Smooth muscle cell (in vitro differentiated cells): ENCODE results near the gene PTPRD. TPM values are rescaled to one million over a fixed set of nuclear protein-coding genes. Genes with fewer than 3 reads are reported as not detected.
"Not testable (repeated sequence)": the region's sequence is repeated elsewhere in the genome, so short reads cannot be mapped to it uniquely, and the experiment has no call there.

Experiments used
- DNase-seq: peaks from one replicate; lab custom pipeline; 2025; ENCODE audit not compliant: unreplicated experiment; lab: John Stamatoyannopoulos, UW
- H2AFZ ChIP-seq: fragments of 200-600 bp; sonication (generic); 2 replicates; pipeline ENCODE4 v1.6.0; 2016; ENCODE audit warnings: antibody characterized with exemption, low read depth, mild to moderate bottlenecking
- H3F3A ChIP-seq: fragments of 200-600 bp; sonication (generic); 2 replicates; pipeline ENCODE4 v1.6.0; 2017; ENCODE audit warnings: antibody characterized with exemption, low read depth
- H3K27ac ChIP-seq: fragments of 200-600 bp; sonication (generic); 2 replicates; pipeline ENCODE4 v1.5.1; 2016; ENCODE audit warnings: low read depth, mild to moderate bottlenecking
- H3K27me3 ChIP-seq: fragments of 200-600 bp; sonication (generic); 2 replicates; pipeline ENCODE4 v1.6.1; 2016; ENCODE audit warnings: low read depth, mild to moderate bottlenecking
- H3K36me3 ChIP-seq: fragments of 200-600 bp; sonication (generic); 2 replicates; pipeline ENCODE4 v1.5.1; 2016; ENCODE audit warnings: low read depth
- H3K4me1 ChIP-seq: fragments of 200-600 bp; sonication (generic); 2 replicates; pipeline ENCODE4 v1.5.1; 2016; ENCODE audit warnings: low read depth
- H3K4me2 ChIP-seq: fragments of 200-600 bp; sonication (generic); 2 replicates; pipeline ENCODE4 v1.6.0; 2016; ENCODE audit warnings: mild to moderate bottlenecking
- H3K4me3 ChIP-seq: fragments of 200-600 bp; sonication (generic); 2 replicates; pipeline ENCODE4 v1.5.1; 2016; ENCODE audit warnings: mild to moderate bottlenecking
- H3K79me2 ChIP-seq: fragments of 200-600 bp; sonication (generic); 2 replicates; pipeline ENCODE4 v1.6.0; 2016; ENCODE audit warnings: low read depth, mild to moderate bottlenecking
- H3K9ac ChIP-seq: fragments of 200-600 bp; sonication (generic); 2 replicates; pipeline ENCODE4 v1.6.0; 2016; ENCODE audit warnings: low read depth
- H3K9me3 ChIP-seq: fragments of 200-600 bp; sonication (generic); replicated peaks from 2 replicates; pipeline ENCODE4 v1.5.1; 2016; ENCODE audit warnings: low read depth
- H4K20me1 ChIP-seq: fragments of 200-600 bp; sonication (generic); 2 replicates; pipeline ENCODE4 v1.6.0; 2016; ENCODE audit warnings: low read depth
- CTCF ChIP-seq: fragments of 200-600 bp; sonication (generic); IDR thresholded peaks from 2 replicates; pipeline ENCODE4 v1.5.1; 2017; ENCODE audit warnings: borderline replicate concordance, mild to moderate bottlenecking, antibody characterized with exemption; ENCODE audit not compliant: insufficient read depth, poor library complexity, severe bottlenecking
- WGBS: methylation state at CpG from one replicate; pipeline ENCODE4 v1.1.7; 2016; ENCODE audit warnings: low lambda C conversion rate; 5-methylcytosine and 5-hydroxymethylcytosine counted together
- polyA plus RNA-seq: library from polyadenylated mRNA; unstranded; fragments of >200 nt; fragmentation: Nextera tagmentation; extraction: Ambion mirVana; gene quantifications from 2 replicates; pipeline ENCODE4 v1.2.1, GENCODE V29; 2016
- total RNA-seq: library from RNA; depleted of rRNA; stranded (reverse); fragments of >200 nt; gene quantifications from 2 replicates; pipeline ENCODE4 v1.2.3, GENCODE V29; 2014

PTPRD gene
- total and polyA plus RNA-seq, 2 experiments from 2014 or later, result 6.5 to 61.0 TPM

GRCh38 chr9:8978334-8978733 is 1634.5 kb downstream of the PTPRD start:
- H3K4me3 ChIP-seq, result no peak overlapping the region
- no peak overlapping the region for H3K4me2 ChIP-seq
- H3K9me3 ChIP-seq, result no peaks in the 10 kb centered on the region
- no peak overlapping the region for H3K27ac ChIP-seq
- no peaks in the 10 kb centered on the region for H4K20me1 ChIP-seq
- H2AFZ ChIP-seq, result no peak overlapping the region
- 88% methylated on average over 6 of the region's 6 CpGs for WGBS
- no peaks in the 10 kb centered on the region for H3K27me3 ChIP-seq
- DNase-seq, result no peak
- no peak overlapping the region for H3K9ac ChIP-seq
- no peaks in the 10 kb centered on the region for H3F3A ChIP-seq
- H3K36me3 ChIP-seq, result no peaks in the 10 kb centered on the region
- no peaks in the 10 kb centered on the region for H3K79me2 ChIP-seq
- no peak for TF ChIP-seq CTCF
- no peaks in the 10 kb centered on the region for H3K4me1 ChIP-seq

- H3K4me2 ChIP-seq, H3K27me3 ChIP-seq, H3K79me2 ChIP-seq, H2AFZ ChIP-seq, H3K9me3 ChIP-seq, H3K4me3 ChIP-seq, DNase-seq, H3K9ac ChIP-seq, H4K20me1 ChIP-seq, H3K4me1 ChIP-seq, H3K27ac ChIP-seq, H3F3A ChIP-seq, H3K36me3 ChIP-seq: not testable (repeated sequence)
- 42% methylated on average over 3 of the region's 3 CpGs for WGBS
These were observed 1644.5 kb downstream of the PTPRD start for GRCh38 chr9:8968350-8968749.

- TF ChIP-seq CTCF, result no peak
- H3K27me3 ChIP-seq, result no peaks in the 10 kb centered on the region
- H3K27ac ChIP-seq, result no peak overlapping the region
- H3K79me2 ChIP-seq, result no peaks in the 10 kb centered on the region
- no peaks in the 10 kb centered on the region for H3F3A ChIP-seq
- no peak overlapping the region for H3K4me2 ChIP-seq
- no peaks in the 10 kb centered on the region for H3K4me1 ChIP-seq
- DNase-seq, result no peak
- H3K9me3 ChIP-seq, result no peaks in the 10 kb centered on the region
- H3K9ac ChIP-seq, result no peak overlapping the region
- H2AFZ ChIP-seq, result no peak overlapping the region
- no peaks in the 10 kb centered on the region for H3K36me3 ChIP-seq
- H4K20me1 ChIP-seq, result no peaks in the 10 kb centered on the region
- no peak overlapping the region for H3K4me3 ChIP-seq
These were observed 1648.9 kb downstream of the PTPRD start for GRCh38 chr9:8963885-8964284.

GRCh38 chr9:8962084-8962483 is 1650.7 kb downstream of the PTPRD start:
- Histone ChIP-seq H3K4me2 (no peak overlapping the region), H3K79me2 (no peaks in the 10 kb centered on the region), H3K9me3 (no peaks in the 10 kb centered on the region), H3K36me3 (no peaks in the 10 kb centered on the region), H3K4me1 (no peaks in the 10 kb centered on the region), H4K20me1 (no peaks in the 10 kb centered on the region), H3K9ac (no peak overlapping the region), H3K27me3 (no peaks in the 10 kb centered on the region), H3F3A (no peaks in the 10 kb centered on the region), H2AFZ (no peak overlapping the region), H3K27ac (no peak overlapping the region), H3K4me3 (no peak overlapping the region)
- no peak for DNase-seq
- no peak for TF ChIP-seq CTCF
- 80% methylated on average over 2 of the region's 2 CpGs for WGBS
